A673 (cell line): Measurements from ENCODE around the gene ACSM4. TPM values are rescaled to one million over a fixed set of nuclear protein-coding genes. Genes with fewer than 3 reads are reported as not detected.

Experiments
- BruUV-seq: library from RNA; stranded (reverse); fragments of 400-500 nt; replicated peaks from 2 replicates; lab custom pipeline; 2021; lab: Mats Ljungman, UMichigan
- CTCF ChIA-PET: fragments of 300-600 bp; sonication (Branson Sonifier 250); formaldehyde crosslinking; loops from one replicate; lab custom pipeline; 2022; ENCODE audit warnings: antibody characterized with exemption; lab: Charles Lee
- POLR2A ChIA-PET: fragments of 300-600 bp; sonication (Branson Sonifier 250); formaldehyde crosslinking; loops from one replicate; lab custom pipeline; 2022; ENCODE audit warnings: antibody characterized with exemption; ENCODE audit not compliant: low non-redundant PET; lab: Charles Lee
- DNase-seq: peaks from one replicate; pipeline ENCODE4 v3.0.0-alpha.2; 2015; ENCODE audit warnings: low spot score
- H3K27ac ChIP-seq: fragments of 200-600 bp; sonication (generic); 2 replicates; pipeline ENCODE4 v1.5.1; 2016; ENCODE audit warnings: mixed run types, low read depth, mild to moderate bottlenecking, mixed read lengths, antibody characterized with exemption, low read length; ENCODE audit not compliant: poor library complexity, severe bottlenecking
- H3K27me3 ChIP-seq: fragments of 200-600 bp; sonication (generic); replicated peaks from 2 replicates; pipeline ENCODE4 v1.6.1; 2017; ENCODE audit warnings: mixed run types, low read depth, mild to moderate bottlenecking, mixed read lengths, antibody characterized with exemption, low read length; ENCODE audit not compliant: insufficient read depth, poor library complexity
- H3K36me3 ChIP-seq: fragments of 200-600 bp; sonication (generic); 2 replicates; pipeline ENCODE4 v1.6.1; 2016; ENCODE audit warnings: mixed run types, mild to moderate bottlenecking, mixed read lengths, antibody characterized with exemption, low read length; ENCODE audit not compliant: insufficient read depth, poor library complexity, severe bottlenecking
- H3K4me1 ChIP-seq: fragments of 200-600 bp; sonication (generic); 2 replicates; pipeline ENCODE4 v1.6.1; 2017; ENCODE audit warnings: mixed run types, mild to moderate bottlenecking, mixed read lengths, antibody characterized with exemption, low read length; ENCODE audit not compliant: insufficient read depth, poor library complexity, severe bottlenecking
- H3K4me3 ChIP-seq: fragments of 200-600 bp; sonication (generic); 2 replicates; pipeline ENCODE4 v1.5.1; 2016; ENCODE audit warnings: low read depth, mixed run types, mild to moderate bottlenecking, mixed read lengths, low read length; ENCODE audit not compliant: poor library complexity, severe bottlenecking
- H3K9me3 ChIP-seq: fragments of 200-600 bp; sonication (generic); 2 replicates; pipeline ENCODE4 v1.6.1; 2016; ENCODE audit warnings: mixed run types, low read depth, mild to moderate bottlenecking, mixed read lengths, antibody characterized with exemption, low read length; ENCODE audit not compliant: poor library complexity, severe bottlenecking
- CTCF ChIP-seq: fragments of 300-800, 200-600 bp; sonication (generic); conservative IDR thresholded peaks from 2 replicates; pipeline ENCODE4 v1.5.1; 2017; ENCODE audit warnings: low read depth, mild to moderate bottlenecking, antibody characterized with exemption, low read length, moderate library complexity, mixed read lengths
- EZH2 ChIP-seq: fragments of 200-600 bp; sonication (generic); IDR thresholded peaks from 2 replicates; pipeline ENCODE4 v1.6.1; 2017; ENCODE audit warnings: borderline replicate concordance, low read depth, mild to moderate bottlenecking, mixed read lengths, antibody characterized with exemption, low read length; ENCODE audit not compliant: poor library complexity, severe bottlenecking
- intact Hi-C: fragments of 100-400 bp; cut with micrococcal nuclease; formaldehyde crosslinking; loops from one replicate; pipeline ENCODE4 v1.10.0; 2022; ENCODE audit not compliant: unreplicated experiment
- total RNA-seq: library from RNA; stranded (reverse); gene quantifications from 2 replicates; pipeline ENCODE4 v1.2.3, GENCODE V29; 2021

ACSM4 gene
- total RNA-seq, 1 experiment from 2014 or later = not detected

GRCh38 chr12:7339675-7340074 is 35.8 kb downstream of the ACSM4 start:
- Histone ChIP-seq H3K4me3 (no peak overlapping the region), H3K27me3 (no peaks in the 10 kb centered on the region), H3K27ac (no peak overlapping the region), H3K36me3 (no peaks in the 10 kb centered on the region), H3K9me3 (no peaks in the 10 kb centered on the region), H3K4me1 (no peaks in the 10 kb centered on the region)
- ChIA-PET POLR2A (no interaction called here), CTCF (no interaction called here)
- no TSS peak for BruUV-seq
- intact Hi-C loops = no loop called here
- TF ChIP-seq EZH2 (no peak), CTCF (no peak)
- no peak for DNase-seq

- TF ChIP-seq EZH2 = no peak
- no peak for TF ChIP-seq CTCF
- Histone ChIP-seq H3K27ac (no peak overlapping the region), H3K27me3 (no peaks in the 10 kb centered on the region), H3K4me1 (no peaks in the 10 kb centered on the region), H3K4me3 (no peak overlapping the region), H3K9me3 (no peaks in the 10 kb centered on the region), H3K36me3 (no peaks in the 10 kb centered on the region)
- intact Hi-C loops = no loop called here
- ChIA-PET CTCF (no interaction called here), POLR2A (no interaction called here)
- no TSS peak for BruUV-seq
- no peak for DNase-seq
These were observed 41.1 kb downstream of the ACSM4 start for GRCh38 chr12:7344833-7345606.

- Histone ChIP-seq H3K4me3 (no peak overlapping the region), H3K36me3 (no peaks in the 10 kb centered on the region), H3K4me1 (no peaks in the 10 kb centered on the region), H3K9me3 (no peaks in the 10 kb centered on the region), H3K27me3 (no peaks in the 10 kb centered on the region), H3K27ac (no peak overlapping the region)
- DNase-seq = peak; percentile 88
- no TSS peak for BruUV-seq
- intact Hi-C loops = no loop called here
- ChIA-PET POLR2A (no interaction called here), CTCF (no interaction called here)
- TF ChIP-seq CTCF (no peak), EZH2 (no peak)
These were observed 42.8 kb downstream of the ACSM4 start for GRCh38 chr12:7346551-7347225.
